ENCODE measurements around the gene SNRPA.
"Not testable (repeated sequence)": the region's sequence is repeated elsewhere in the genome, so short reads cannot be mapped to it uniquely, and the experiment has no call there.

SNRPA gene

DNA sequence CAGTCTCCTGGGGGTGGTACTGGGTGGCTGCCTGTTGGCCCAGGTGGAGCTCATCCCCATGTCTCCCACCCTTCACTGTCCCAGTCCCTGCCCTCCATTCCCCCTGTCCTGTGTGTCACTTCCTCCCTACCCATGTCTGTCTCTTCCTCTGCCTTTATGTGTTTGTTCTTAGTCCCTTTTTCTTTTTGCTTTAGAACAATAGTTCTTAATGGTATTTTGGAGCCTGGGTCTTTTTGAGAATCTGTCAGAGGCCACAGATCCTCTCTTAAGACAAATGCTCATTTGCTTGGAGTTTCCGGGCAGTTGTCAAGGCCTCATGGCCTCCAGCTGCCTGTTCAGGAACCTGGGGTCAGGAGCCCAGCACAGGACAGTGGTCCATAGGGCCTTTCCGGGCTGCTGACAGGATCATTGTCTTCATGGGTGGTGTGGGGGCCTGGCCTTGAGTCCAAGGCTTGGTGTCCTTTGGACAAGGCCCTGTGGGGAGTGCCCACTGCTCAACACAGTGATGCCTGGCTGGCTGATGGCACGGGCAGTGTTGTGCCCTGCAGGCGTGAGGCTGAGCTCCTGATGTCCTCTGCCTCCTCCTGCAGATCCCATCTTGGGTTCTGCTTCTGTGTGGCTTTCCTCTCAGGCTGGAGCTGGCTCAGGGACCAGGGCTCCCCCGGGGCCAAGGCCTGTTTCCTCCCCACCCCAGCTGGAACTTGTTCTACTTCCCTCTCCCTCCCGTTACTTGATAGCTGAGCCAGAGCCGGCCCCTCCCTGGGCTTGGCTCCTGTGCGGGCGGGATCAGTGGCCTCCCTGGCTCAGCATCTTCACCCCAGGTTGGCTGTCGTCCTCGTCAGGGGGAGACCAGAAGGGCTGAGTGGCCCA, 51.5 kb downstream of the SNRPA start:
- DNase-seq, result no peak

DNA sequence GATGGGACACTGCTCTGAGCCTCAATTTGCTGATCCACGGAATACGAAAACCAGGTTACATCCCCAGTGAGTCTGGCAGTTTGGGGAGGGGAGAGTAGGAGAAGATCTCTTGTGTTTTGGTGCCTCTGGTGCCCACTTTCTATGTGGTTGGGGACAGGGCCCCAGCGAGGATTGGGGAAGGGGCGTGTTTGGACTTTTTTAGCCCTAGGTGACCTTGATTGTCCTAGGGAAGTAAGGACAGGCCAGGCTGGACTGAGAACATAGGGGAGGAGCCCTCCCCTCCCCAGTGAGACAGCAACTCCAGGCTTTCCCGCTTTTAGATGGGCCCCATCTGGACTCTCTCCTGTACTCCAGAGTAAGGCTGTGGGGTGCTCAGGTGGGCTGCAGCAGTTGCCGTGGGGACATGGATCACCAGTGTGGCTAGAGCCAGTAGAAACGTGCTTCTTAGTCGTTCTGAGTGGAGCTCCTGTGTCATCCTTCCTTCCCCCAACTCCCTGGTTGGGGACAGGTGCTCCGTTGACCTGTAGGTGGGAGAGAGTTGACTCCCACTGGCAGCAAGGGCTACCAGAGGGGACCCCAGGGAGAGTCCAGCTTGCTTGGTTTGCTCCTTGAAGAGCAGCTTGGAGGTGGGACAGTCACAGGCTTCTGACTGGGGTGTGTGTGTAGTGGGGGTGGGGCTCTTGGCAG, 52.3 kb downstream of the SNRPA start:
- DNase-seq, result no peak

DNA sequence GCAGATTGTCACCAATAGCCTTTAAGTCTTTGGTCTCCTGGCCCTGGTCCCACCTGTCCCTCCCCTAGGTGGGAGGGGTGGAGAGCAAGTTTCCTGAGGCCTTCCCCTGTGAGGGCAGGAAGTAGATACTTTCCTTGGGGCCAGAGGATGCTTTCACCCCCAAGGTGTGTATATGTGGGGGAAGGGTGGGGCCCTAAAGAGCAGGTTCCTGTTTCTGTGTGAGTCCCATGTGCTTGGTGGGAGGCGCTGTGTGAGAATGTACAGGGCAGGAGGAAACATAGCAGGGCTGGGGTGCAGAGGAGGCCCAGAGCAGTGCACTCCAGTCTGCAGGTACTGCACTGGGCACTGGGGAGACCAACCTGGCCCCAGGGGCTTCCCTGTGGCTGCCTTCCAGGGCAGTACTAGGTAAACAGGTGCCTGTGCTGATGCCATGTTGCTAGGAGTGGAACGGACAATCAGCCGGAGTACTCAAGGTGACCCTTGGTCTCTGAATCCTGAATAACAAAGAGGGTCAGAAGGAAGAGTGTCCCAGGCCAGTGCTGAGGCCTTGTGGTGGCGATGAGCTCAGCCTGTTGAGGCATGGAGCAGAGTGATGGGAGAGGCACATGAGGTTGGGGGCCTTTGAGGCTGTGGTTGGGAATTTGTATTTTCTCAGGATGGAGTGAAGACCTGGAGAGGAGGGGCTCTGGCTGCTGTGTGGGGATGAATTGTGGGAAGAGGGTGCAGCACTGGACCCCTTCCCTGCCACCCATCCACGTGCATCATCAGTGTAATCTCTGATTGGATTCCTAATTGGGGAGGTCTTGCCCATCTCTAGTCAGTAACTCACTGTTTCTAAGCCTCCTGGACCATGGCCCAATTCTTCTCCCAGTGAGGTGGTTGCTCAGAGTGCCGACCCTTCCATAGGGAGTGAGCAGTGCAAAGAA, 53.1 kb downstream of the SNRPA start:
- DNase-seq, result no peak

GRCh38 chr19:40804783-40805242, 53.8 kb downstream of the SNRPA start:
- no peak for DNase-seq

DNA sequence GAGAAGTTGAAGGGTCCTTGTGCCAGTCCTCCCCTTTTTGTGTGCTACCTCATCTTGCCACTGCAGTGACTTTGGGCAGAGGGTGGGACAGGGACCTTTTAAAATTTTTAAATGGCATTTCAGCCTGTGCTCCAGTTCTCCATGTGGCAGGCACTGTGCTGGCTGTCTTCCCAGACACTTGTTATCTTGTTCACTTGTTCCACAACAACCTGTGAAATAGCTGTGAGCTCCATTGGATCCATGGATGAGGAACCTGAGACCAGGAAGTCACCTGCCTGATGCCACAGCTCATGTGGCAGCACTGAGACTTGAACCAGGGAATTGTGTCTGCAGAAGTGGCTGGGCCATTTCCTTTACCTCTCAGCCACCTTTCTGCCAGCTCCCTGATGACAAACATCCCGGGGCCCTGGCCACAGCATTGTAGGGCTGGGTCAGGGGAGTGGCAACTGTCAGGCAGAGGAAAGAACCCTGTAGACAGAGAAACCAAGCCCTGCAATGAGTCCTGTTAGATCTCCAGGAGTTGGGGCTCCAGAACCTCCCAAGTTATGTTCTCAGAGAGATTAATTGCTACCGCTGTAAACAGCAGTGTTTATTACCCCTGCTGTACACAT, 54.4 kb downstream of the SNRPA start:
- no peak for DNase-seq

- peak; percentile 87 for DNase-seq
Measured at GRCh38 chr19:40806423-40807146, 55.6 kb downstream of the SNRPA start.

GRCh38 chr19:40807147-40808020, 56.4 kb downstream of the SNRPA start:
- DNase-seq, result no peak

DNA sequence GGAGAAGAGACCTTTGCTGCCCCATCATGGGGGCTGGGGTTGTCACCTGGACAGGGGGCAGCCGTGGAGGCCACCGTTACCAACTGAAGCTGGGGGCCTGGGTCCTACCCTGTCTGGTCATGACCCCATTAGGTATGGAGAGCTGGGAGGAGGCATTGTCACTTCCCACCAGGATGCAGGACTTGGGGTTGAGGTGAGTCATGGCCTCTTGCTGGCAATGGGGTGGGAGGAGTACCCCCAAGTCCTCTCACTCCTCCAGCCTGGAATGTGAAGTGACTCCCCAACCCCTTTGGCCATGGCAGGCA, 57.0 kb downstream of the SNRPA start:
- no peak for DNase-seq

- DNase-seq, result no peak
Measured at GRCh38 chr19:40808497-40808896, 57.5 kb downstream of the SNRPA start.

GRCh38 chr19:40809358-40810086, 58.5 kb downstream of the SNRPA start:
- DNase-seq, result no peak

- DNase-seq, result no peak
Measured at GRCh38 chr19:40810160-40810559, 59.2 kb downstream of the SNRPA start.

GRCh38 chr19:40810649-40811408, 59.8 kb downstream of the SNRPA start:
- peak; percentile 59 for DNase-seq

GRCh38 chr19:40811478-40812341, 60.7 kb downstream of the SNRPA start:
- DNase-seq, result no peak

GRCh38 chr19:40812571-40812970, 61.6 kb downstream of the SNRPA start:
- DNase-seq, result not testable (repeated sequence)

DNA sequence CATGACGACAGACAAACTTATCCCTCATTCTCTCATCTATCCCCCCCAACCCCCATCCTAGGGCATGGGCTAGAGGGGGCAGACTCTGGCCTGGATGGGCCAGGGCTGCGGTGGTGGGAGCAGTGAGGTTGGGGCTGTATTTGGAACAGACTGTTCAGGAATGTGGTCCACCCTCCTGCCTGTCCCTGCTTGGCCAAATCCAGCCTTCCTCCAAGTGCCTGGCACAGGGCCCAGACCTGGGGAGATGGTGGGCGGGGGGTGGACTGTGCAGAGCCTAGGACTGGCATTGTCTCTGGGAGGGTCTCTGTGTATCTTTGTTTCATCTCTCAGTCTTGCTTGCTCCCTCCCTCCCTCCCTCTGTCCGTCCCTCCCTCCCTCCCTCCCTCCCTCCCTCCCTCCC, 62.2 kb downstream of the SNRPA start:
- DNase-seq, result no peak
